Kidney (tissue), 14 donors: Measurements from ENCODE around the gene RPTOR. TPM values are rescaled to one million over a fixed set of nuclear protein-coding genes. Genes with fewer than 3 reads are reported as not detected.
A peak's percentile ranks its signal among the peaks of the same experiment; 100 is the strongest.

Source experiments
- DNase-seq, 5 donors: peaks; one replicate each; pipeline ENCODE4 v3.0.0-alpha.2; 2013 to 2020
- FAIRE-seq: peaks from 2 replicates; lab custom pipeline; 2012; peaks lifted over from hg19 to GRCh38; lab: Jason Lieb, UNC
- H3K27ac ChIP-seq, 2 donors: one replicate each; pipeline ENCODE4 v1.7.0; 2013; ENCODE audit warnings: low read depth in 2 of 2, low read length in 2 of 2, inconsistent platforms in 1 of 2
- H3K27me3 ChIP-seq: one replicate; pipeline ENCODE4 v1.7.1; 2013; ENCODE audit warnings: low read length, inconsistent platforms; ENCODE audit not compliant: control insufficient read depth, insufficient read depth
- H3K36me3 ChIP-seq, 3 donors: one replicate each; pipeline versions ENCODE4 v1.7.0 to v1.7.1; 2013; ENCODE audit warnings: low read length in 3 of 3, control low read depth in 1 of 3, inconsistent platforms in 1 of 3; ENCODE audit not compliant: insufficient read depth in 3 of 3, control insufficient read depth in 2 of 3
- H3K4me1 ChIP-seq, 3 donors: one replicate each; pipeline versions ENCODE4 v1.7.0 to v1.7.1; 2013; ENCODE audit warnings: low read length in 3 of 3, inconsistent platforms in 1 of 3, low read depth in 1 of 3; ENCODE audit not compliant: control insufficient read depth in 2 of 3, insufficient read depth in 2 of 3
- H3K4me3 ChIP-seq, 3 donors: one replicate each; pipeline versions ENCODE4 v1.7.0 to v1.8.1; 2013; ENCODE audit warnings: low read length in 3 of 3, control low read depth in 1 of 3, inconsistent platforms in 1 of 3
- H3K9ac ChIP-seq, 3 donors: one replicate each; pipeline versions ENCODE4 v1.7.0 to v1.7.1; 2013; ENCODE audit warnings: low read length in 3 of 3, control low read depth in 1 of 3, inconsistent platforms in 1 of 3
- H3K9me3 ChIP-seq, 3 donors: one replicate each; pipeline versions ENCODE4 v1.7.0 to v1.7.1; 2013; ENCODE audit warnings: low read length in 3 of 3, control low read depth in 1 of 3, inconsistent platforms in 1 of 3; ENCODE audit not compliant: control insufficient read depth in 2 of 3, insufficient read depth in 1 of 3
- CTCF ChIP-seq: IDR thresholded peaks from 3 replicates; pipeline ENCODE4 v1.5.1; 2012; ENCODE audit warnings: mild to moderate bottlenecking, moderate library complexity, borderline replicate concordance; ENCODE audit not compliant: insufficient read depth; ENCODE audit errors: extremely low read depth
- intact Hi-C: fragments of 100-400 bp; cut with DNase I; formaldehyde crosslinking; loops from one replicate; pipeline ENCODE4 v1.11.1; 2022
- polyA plus RNA-seq: library from polyadenylated mRNA; stranded (reverse); fragments of 350-450 nt; fragmentation: Illumina TruSeq; extraction: RNeasy Lipid Tissue Mini Kit (QIAGEN cat#74804); gene quantifications from one replicate; pipeline ENCODE4 v1.2.3, GENCODE V29; 2014; ENCODE audit warnings: low read depth, low replicate concordance; ENCODE audit not compliant: insufficient read depth
- total RNA-seq: library from RNA; stranded (reverse); fragmentation: NEBNext Ultra II Directional; extraction: Animal tissue kit (Norgen Biotek cat#: 25700); gene quantifications from one replicate; pipeline ENCODE4 v1.2.1, GENCODE V29; 2021
- donor health status: control.
- donor health status: control.
- donor health status: control.
- donor health status: control.
- donor health status: control.
- donor health status: DM: yes; HTN: yes; CAD: no.
- donor health status: Normal renal cell carcinoma (clear cell type).

Gene RPTOR
- total and polyA plus RNA-seq, 2 donors from 2014 or later = 5.5 to 37.6 TPM

GRCh38 chr17:80882323-80882722 lies 337.7 kb downstream of the RPTOR start:
- Histone ChIP-seq H3K27ac (no peak overlapping the region), H3K4me3 (no peak overlapping the region), H3K36me3 (peaks cover 0 to 22% (median 8%) of the 10 kb centered on the region in 3 donors), H3K27me3 (no peaks in the 10 kb centered on the region), H3K4me1 (no peaks in the 10 kb centered on the region), H3K9me3 (no peaks in the 10 kb centered on the region), H3K9ac (no peak overlapping the region)
- intact Hi-C loops = no loop called here
- DNase-seq (peak in 1 of 5 donors; percentile 20), FAIRE-seq (no peak)
- TF ChIP-seq CTCF = no peak

- no peaks in the 10 kb centered on the region for H3K27me3 ChIP-seq
- H3K9me3 ChIP-seq = no peaks in the 10 kb centered on the region
- no peak for TF ChIP-seq CTCF
- peaks cover 0 to 22% (median 8%) of the 10 kb centered on the region in 3 donors for H3K36me3 ChIP-seq
- H3K9ac ChIP-seq = no peak overlapping the region
- FAIRE-seq = no peak
- H3K4me1 ChIP-seq = no peaks in the 10 kb centered on the region
- intact Hi-C loops = no loop called here
- no peak overlapping the region for H3K4me3 ChIP-seq
- DNase-seq = peak in 1 of 5 donors; percentile 55
- H3K27ac ChIP-seq = no peak overlapping the region
Observed at GRCh38 chr17:80882926-80883685, 338.5 kb downstream of the RPTOR start.

- H3K27me3 ChIP-seq = no peaks in the 10 kb centered on the region
- H3K9ac ChIP-seq = no peak overlapping the region
- FAIRE-seq (no peak), DNase-seq (peak in 1 of 5 donors; percentile 60)
- intact Hi-C loops = no loop called here
- H3K4me1 ChIP-seq = no peaks in the 10 kb centered on the region
- H3K36me3 ChIP-seq = peaks cover 0 to 22% (median 8%) of the 10 kb centered on the region in 3 donors
- no peak overlapping the region for H3K4me3 ChIP-seq
- TF ChIP-seq CTCF = no peak
- H3K9me3 ChIP-seq = no peaks in the 10 kb centered on the region
- no peak overlapping the region for H3K27ac ChIP-seq
Observed at GRCh38 chr17:80883831-80884735, 339.4 kb downstream of the RPTOR start.
